HEK293T (cell line): ENCODE measurements around the gene MACROD2.
"Not testable (repeated sequence)": the region's sequence is repeated elsewhere in the genome, so short reads cannot be mapped to it uniquely, and the experiment has no call there.

Experiments used
- CTCF ChIA-PET: fragments of 350-600 bp; formaldehyde crosslinking; extraction: SDS; loops from one replicate; lab custom pipeline; 2021; ENCODE audit warnings: antibody characterized with exemption, inconsistent platforms; lab: Yijun Ruan, JAX
- POLR2A ChIA-PET: fragments of 350-600 bp; formaldehyde crosslinking; extraction: SDS; loops from one replicate; lab custom pipeline; 2020; ENCODE audit warnings: antibody characterized with exemption, inconsistent platforms; lab: Yijun Ruan, JAX
- DNase-seq: peaks from one replicate; pipeline ENCODE4 v3.0.0; 2012; ENCODE audit warnings: mixed read lengths; ENCODE audit errors: extremely low spot score
- ARNT ChIP-seq: fragments of 450-650 bp; IDR thresholded peaks from 2 replicates; pipeline ENCODE4 v1.6.1; 2017; ENCODE audit warnings: mild to moderate bottlenecking
- BHLHE40 ChIP-seq: fragments of 450-650 bp; IDR thresholded peaks from 2 replicates; pipeline ENCODE4 v1.6.1; 2016; ENCODE audit warnings: mild to moderate bottlenecking, moderate library complexity, borderline replicate concordance
- CTBP1 ChIP-seq: fragments of 450-650 bp; IDR thresholded peaks from 2 replicates; pipeline ENCODE4 v1.6.1; 2016; ENCODE audit warnings: borderline replicate concordance
- ELF4 ChIP-seq: fragments of 450-650 bp; IDR thresholded peaks from 2 replicates; pipeline ENCODE4 v1.6.1; 2017; ENCODE audit warnings: antibody characterized with exemption
- FOXA1 ChIP-seq: fragments of 450-650 bp; IDR thresholded peaks from 2 replicates; pipeline ENCODE4 v1.6.1; 2016; ENCODE audit warnings: mild to moderate bottlenecking
- FOXK2 ChIP-seq: fragments of 450-650 bp; IDR thresholded peaks from 2 replicates; pipeline ENCODE4 v1.6.1; 2016; ENCODE audit warnings: mild to moderate bottlenecking
- FOXM1 ChIP-seq: fragments of 450-650 bp; IDR thresholded peaks from 2 replicates; pipeline ENCODE4 v1.6.1; 2017; ENCODE audit warnings: mild to moderate bottlenecking, borderline replicate concordance
- HDGF ChIP-seq: fragments of 450-650 bp; IDR thresholded peaks from 2 replicates; pipeline ENCODE4 v1.6.1; 2017; ENCODE audit warnings: antibody characterized with exemption, borderline replicate concordance
- L3MBTL2 ChIP-seq: fragments of 450-650 bp; conservative IDR thresholded peaks from 2 replicates; pipeline ENCODE4 v1.6.1; 2016; ENCODE audit warnings: mild to moderate bottlenecking
- LEF1 ChIP-seq: fragments of 450-650 bp; IDR thresholded peaks from 2 replicates; pipeline ENCODE4 v1.6.1; 2017; ENCODE audit warnings: mild to moderate bottlenecking, borderline replicate concordance
- NFRKB ChIP-seq: fragments of 450-650 bp; IDR thresholded peaks from 2 replicates; pipeline ENCODE4 v1.6.1; 2016; ENCODE audit warnings: mild to moderate bottlenecking, moderate library complexity
- SP1 ChIP-seq: fragments of 450-650 bp; IDR thresholded peaks from 2 replicates; pipeline ENCODE4 v1.6.1; 2017
- SUZ12 ChIP-seq: fragments of 450-650 bp; IDR thresholded peaks from 2 replicates; pipeline ENCODE4 v1.6.1; 2016; ENCODE audit warnings: mild to moderate bottlenecking
- TARDBP ChIP-seq: fragments of 450-650 bp; IDR thresholded peaks from 2 replicates; pipeline ENCODE4 v1.6.1; 2016
- ZNF384 ChIP-seq: fragments of 450-650 bp; IDR thresholded peaks from 2 replicates; pipeline ENCODE4 v1.6.1; 2016
- TF ChIP-seq, protein P1 (sequence below): fragments of 450-650 bp; IDR thresholded peaks from 2 replicates; pipeline ENCODE4 v1.6.1; 2016

Gene MACROD2

GRCh38 chr20:14199111-14199510 lies 203.8 kb downstream of the MACROD2 start:
- ChIA-PET POLR2A (no interaction called here), CTCF (no interaction called here)

GRCh38 chr20:14203657-14204056 lies 208.3 kb downstream of the MACROD2 start:
- no peak for DNase-seq
- TF ChIP-seq CTBP1 (no peak), TARDBP (no peak), ZNF384 (no peak), BHLHE40 (no peak), NFRKB (no peak), L3MBTL2 (no peak), SUZ12 (no peak), FOXM1 (no peak), FOXA1 (no peak), ARNT (no peak), HDGF (no peak), LEF1 (no peak)
- TF ChIP-seq, protein P1, sequence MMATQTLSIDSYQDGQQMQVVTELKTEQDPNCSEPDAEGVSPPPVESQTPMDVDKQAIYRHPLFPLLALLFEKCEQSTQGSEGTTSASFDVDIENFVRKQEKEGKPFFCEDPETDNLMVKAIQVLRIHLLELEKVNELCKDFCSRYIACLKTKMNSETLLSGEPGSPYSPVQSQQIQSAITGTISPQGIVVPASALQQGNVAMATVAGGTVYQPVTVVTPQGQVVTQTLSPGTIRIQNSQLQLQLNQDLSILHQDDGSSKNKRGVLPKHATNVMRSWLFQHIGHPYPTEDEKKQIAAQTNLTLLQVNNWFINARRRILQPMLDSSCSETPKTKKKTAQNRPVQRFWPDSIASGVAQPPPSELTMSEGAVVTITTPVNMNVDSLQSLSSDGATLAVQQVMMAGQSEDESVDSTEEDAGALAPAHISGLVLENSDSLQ, result no peak
- CTCF ChIA-PET, result no interaction called here
- POLR2A ChIA-PET, result no interaction called here

More at GRCh38 chr20:14199111-14199510, 203.8 kb downstream of the MACROD2 start:
- TF ChIP-seq HDGF (no peak), FOXM1 (no peak), SP1 (no peak), CTBP1 (no peak), FOXA1 (no peak), FOXK2 (no peak), ELF4 (no peak), L3MBTL2 (no peak), TARDBP (no peak), NFRKB (no peak), SUZ12 (no peak), ARNT (no peak), BHLHE40 (no peak)
- DNase-seq, result no peak

DNA sequence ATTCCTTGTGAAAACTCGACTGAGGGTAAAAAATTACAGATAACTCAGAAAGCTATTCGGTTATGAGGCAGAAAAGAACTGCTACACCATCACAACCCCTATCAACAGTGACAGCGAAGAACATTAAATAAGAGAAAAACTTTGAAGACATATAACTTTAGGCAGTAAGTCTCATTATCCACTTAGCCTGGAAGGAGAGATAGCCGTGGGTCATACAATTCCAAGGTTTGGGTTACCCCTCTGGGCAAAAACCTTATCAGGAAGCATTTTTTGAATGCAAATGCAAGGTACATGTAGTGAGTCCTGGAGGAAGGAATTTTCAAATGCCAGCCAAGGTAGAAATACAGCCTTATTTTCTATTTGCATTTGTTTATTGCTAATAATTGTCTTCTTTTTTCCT lies 212.3 kb downstream of the MACROD2 start:
- ChIA-PET POLR2A (no interaction called here), CTCF (no interaction called here)
- no peak for TF ChIP-seq FOXM1
- no peak for TF ChIP-seq NFRKB
- TF ChIP-seq, protein P1, result no peak
- TF ChIP-seq ELF4, result no peak
- TF ChIP-seq SUZ12, result no peak
- no peak for TF ChIP-seq TARDBP
- no peak for TF ChIP-seq LEF1

GRCh38 chr20:14208956-14209355 lies 213.6 kb downstream of the MACROD2 start:
- POLR2A ChIA-PET, result no interaction called here
- CTCF ChIA-PET, result interaction anchor here (0.6 kb wide), 1 partner anchor 312 kb away, joined by 3 read pairs; no protein-coding TSS in a partner anchor
- DNase-seq, result no peak
- TF ChIP-seq ELF4 (no peak), ZNF384 (no peak), CTBP1 (no peak), HDGF (no peak), BHLHE40 (no peak), FOXK2 (no peak), NFRKB (no peak), LEF1 (no peak), SP1 (no peak), TARDBP (no peak), FOXM1 (no peak), SUZ12 (no peak), L3MBTL2 (no peak), ARNT (no peak), FOXA1 (no peak)
- TF ChIP-seq, protein P1, result no peak

More for the DNA sequence above, 212.3 kb downstream of the MACROD2 start:
- DNase-seq, result no peak

- no peak for TF ChIP-seq ELF4
- TF ChIP-seq, protein P1, result no peak
- no peak for TF ChIP-seq L3MBTL2
- TF ChIP-seq CTBP1, result no peak
- no peak for TF ChIP-seq FOXA1
- TF ChIP-seq ZNF384, result no peak
- no peak for TF ChIP-seq HDGF
- no peak for TF ChIP-seq LEF1
- no peak for TF ChIP-seq NFRKB
- no peak for TF ChIP-seq BHLHE40
- ChIA-PET POLR2A (no interaction called here), CTCF (no interaction called here)
- no peak for DNase-seq
Observed at GRCh38 chr20:14210146-14210545, 214.8 kb downstream of the MACROD2 start.

GRCh38 chr20:14214046-14214445 lies 218.7 kb downstream of the MACROD2 start:
- ChIA-PET CTCF (no interaction called here), POLR2A (no interaction called here)
- TF ChIP-seq ELF4 (no peak), NFRKB (no peak), HDGF (no peak), FOXA1 (no peak), LEF1 (no peak), SP1 (no peak), BHLHE40 (no peak), FOXK2 (no peak), L3MBTL2 (no peak), TARDBP (no peak), CTBP1 (no peak), SUZ12 (no peak), FOXM1 (no peak)
- TF ChIP-seq, protein P1, result no peak
- DNase-seq, result no peak

GRCh38 chr20:14215880-14216279 lies 220.6 kb downstream of the MACROD2 start:
- CTCF ChIA-PET, POLR2A ChIA-PET, DNase-seq: not testable (repeated sequence)
